HG03342 (cell line): Measurements from ENCODE around the gene PLB1.

ENCODE experiments used
- ATAC-seq: cut with Tn5 transposase; IDR thresholded peaks from one replicate; pipeline ENCODE4 v1.9.1; 2021; ENCODE audit warnings: mild to moderate bottlenecking, moderate library complexity; ENCODE audit not compliant: unreplicated experiment

PLB1 gene

DNA sequence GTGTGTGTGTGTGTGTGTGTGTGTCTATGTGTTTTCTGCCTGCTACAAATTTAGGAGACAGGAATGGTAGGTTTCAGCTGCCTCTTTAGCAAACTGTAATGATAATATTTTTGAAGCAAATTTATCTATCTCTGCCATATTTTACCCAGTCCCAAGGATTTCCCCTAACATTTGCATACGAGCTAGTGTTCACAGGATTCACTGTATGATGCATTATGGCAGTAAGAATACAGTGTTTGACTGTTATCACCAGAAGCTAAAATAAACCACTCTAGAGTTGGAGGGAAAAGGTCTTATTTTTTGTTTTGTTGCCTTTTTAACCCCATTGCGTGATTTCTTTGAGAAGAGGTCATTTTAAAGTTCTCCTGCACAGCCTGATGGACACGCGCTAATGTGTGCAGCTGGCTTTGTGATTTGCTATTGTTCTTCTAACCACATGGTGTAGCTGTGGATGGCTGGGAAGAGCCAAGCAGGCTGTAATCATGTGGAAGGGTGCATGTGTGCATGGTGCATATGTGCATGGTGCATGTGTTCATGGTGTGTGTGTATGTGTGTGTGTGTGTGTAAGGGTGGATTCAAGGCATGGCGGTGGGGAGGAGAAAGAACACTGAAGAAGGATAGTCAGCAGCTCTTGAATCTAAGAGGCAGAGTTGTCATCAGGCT, 62.4 kb downstream of the PLB1 start:
- no peak for ATAC-seq

- ATAC-seq: no peak
Measured at GRCh38 chr2:28558918-28559317, 63.1 kb downstream of the PLB1 start.

DNA sequence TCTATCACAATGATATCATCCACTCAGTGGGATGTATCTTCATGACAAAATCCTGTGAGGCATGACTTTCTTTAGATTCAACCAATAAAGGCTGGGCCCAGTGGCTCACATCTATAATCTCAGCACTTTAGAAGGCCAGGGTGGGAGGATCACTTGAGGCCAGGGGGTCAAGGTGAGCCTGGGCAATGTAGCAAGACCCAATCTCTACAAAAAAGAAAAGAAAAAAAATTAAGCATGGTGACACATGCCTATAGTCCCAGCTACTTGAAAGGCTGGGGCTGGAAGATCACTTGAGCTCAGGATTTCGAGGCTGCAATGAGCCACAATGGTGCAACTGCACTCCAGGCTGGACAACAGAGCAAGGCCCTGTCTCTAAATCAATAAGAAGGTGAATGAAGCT, 68.0 kb downstream of the PLB1 start:
- ATAC-seq: no peak

- no peak for ATAC-seq
Measured at GRCh38 chr2:28564346-28564745, 68.5 kb downstream of the PLB1 start.

GRCh38 chr2:28565033-28565432, 69.2 kb downstream of the PLB1 start:
- ATAC-seq: no peak

GRCh38 chr2:28565720-28566295, 69.9 kb downstream of the PLB1 start:
- no peak for ATAC-seq

GRCh38 chr2:28566521-28567041, 70.7 kb downstream of the PLB1 start:
- peak; percentile 97 for ATAC-seq

DNA sequence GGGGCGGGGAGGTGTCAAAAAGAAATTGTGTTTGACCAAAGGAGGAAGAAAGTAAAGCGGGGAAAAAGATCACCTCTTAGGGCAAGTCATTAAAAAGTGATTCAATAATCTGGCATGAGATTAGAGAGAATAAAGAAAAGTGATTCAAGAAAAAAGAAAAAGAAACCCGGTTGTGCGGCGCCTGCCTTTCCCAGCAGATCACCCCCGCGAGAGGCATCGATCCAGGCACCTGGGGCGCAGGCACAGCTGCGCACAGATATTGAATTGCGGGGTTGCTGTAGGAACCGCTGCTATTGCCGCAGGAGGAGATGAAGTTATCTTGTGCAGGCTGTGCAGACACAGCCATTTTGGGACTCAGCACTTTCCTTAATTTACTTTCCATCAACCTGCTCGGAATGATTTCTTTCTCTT, 71.2 kb downstream of the PLB1 start:
- no peak for ATAC-seq

- no peak for ATAC-seq
Measured at GRCh38 chr2:28568036-28568435, 72.2 kb downstream of the PLB1 start.

GRCh38 chr2:28568533-28568932, 72.7 kb downstream of the PLB1 start:
- no peak for ATAC-seq

DNA sequence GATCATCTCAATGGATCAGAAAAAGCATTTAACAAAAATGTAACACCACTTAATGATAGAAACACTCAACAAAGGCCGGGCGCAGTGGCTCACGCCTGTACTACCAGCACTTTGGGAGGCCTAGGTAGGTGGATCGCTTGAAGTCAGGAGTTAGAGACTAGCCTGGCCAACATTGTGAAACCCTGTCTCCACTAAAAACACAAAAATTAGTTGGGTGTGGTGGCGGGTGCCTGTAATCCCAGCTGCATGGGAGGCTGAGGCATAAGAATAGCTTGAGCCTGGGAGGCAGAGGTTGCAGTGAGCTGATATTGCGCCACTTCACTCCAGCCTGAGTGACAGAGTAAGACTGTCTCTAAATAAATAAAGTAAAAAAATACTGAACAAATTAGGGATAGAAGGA, 74.6 kb downstream of the PLB1 start:
- no peak for ATAC-seq

DNA sequence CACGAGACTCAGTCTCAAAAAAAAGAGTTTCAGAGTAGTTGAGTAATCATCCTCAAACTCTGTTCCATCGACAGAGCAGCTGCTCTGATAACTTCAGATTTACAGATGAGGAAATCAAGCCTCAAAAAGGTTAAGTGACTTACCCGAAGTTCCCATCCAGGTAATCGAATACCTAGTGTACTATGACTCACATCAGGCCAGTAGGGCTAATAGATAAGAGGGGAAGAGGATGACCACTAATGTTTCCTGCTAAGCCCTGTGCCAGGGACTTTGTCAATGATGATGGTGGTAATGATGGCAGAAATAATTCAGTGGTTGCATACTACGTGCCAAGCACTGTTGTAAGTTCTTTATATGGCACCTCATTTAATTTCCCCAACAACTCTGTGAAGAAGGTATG, 80.9 kb downstream of the PLB1 start:
- no peak for ATAC-seq

DNA sequence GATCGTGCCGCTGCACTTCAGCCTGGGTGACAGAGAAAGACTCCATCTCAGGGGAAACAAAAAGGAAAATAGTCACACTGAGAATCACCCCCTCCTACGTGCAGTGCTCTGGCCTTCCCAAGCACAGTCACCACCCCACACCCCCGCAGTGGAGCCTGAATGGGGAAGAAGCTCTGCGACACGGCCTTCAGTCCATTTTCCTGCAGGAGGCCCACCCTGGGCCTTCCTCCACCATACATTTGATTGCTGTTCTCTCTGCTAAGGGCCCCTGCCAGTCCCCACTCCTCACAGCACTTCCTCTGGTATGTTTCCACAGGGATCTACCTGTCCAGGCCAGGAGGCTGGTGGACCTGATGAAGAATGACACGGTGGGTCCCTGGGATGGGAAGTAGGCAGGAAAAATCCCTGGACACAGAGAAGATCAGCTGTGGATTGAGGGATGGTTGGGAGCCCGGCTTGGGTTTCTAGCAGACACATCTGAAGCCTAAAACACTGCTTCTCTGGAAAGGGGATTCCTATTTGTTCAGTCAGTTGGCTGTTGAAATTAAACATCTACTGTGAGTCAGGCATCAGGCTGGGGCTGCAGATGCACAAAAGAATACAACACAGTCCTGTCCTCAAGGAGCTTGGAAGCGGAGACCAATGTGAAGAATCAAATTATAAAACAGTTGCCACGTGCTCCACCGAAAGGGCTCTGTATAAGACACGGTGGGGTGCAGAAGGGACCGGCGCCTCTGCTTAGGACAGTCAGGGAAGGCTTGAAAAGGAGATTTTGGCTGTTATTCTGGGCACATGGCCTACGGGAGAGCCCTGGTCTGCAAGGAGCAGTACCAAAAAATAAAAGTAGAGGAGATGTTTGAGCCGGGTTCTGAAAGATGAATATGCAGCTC, 82.2 kb downstream of the PLB1 start:
- no peak for ATAC-seq

GRCh38 chr2:28578774-28579173, 82.9 kb downstream of the PLB1 start:
- ATAC-seq: no peak

- ATAC-seq: no peak
Measured at GRCh38 chr2:28579606-28580005, 83.7 kb downstream of the PLB1 start.

DNA sequence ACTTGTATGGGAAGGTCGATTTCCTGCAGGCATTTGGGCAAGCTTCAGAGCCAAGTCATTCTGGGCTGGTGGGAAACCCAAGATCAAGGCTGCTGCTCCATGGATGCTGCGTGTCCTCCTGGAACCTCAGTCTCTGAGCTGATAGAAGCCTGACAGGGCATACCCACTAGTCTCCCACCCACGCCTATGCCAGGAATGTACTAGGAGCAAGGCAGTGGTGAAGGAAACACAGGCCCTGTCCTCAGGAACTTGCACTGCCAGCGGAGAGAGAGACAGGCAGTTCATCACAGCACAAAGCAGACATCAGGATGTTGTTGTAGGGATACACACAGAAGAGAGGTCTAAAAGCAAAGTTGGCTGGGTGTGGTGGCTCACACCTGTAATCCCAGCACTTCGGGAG, 84.2 kb downstream of the PLB1 start:
- ATAC-seq: no peak

GRCh38 chr2:28581312-28581711, 85.5 kb downstream of the PLB1 start:
- no peak for ATAC-seq

GRCh38 chr2:28582152-28582551, 86.3 kb downstream of the PLB1 start:
- no peak for ATAC-seq

DNA sequence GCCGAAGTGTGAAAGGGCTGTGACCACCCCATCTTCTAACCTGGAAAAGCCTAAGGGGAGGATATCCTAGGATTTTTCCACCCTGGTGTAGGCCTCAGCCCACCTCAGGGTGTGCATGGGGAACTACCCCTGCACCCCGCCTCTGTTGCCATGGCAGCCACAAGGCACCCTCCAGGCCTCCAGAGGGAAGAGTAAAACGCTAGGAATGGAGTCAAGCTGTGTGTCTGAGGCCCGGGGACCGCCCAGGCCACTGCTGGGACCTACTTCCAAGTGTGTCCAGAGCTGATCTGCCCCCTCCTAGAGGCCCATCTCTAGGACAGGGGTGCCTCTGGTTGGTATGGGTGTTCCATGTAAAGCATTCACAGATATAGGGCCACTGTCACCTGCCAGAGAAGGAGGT, 86.7 kb downstream of the PLB1 start:
- no peak for ATAC-seq

DNA sequence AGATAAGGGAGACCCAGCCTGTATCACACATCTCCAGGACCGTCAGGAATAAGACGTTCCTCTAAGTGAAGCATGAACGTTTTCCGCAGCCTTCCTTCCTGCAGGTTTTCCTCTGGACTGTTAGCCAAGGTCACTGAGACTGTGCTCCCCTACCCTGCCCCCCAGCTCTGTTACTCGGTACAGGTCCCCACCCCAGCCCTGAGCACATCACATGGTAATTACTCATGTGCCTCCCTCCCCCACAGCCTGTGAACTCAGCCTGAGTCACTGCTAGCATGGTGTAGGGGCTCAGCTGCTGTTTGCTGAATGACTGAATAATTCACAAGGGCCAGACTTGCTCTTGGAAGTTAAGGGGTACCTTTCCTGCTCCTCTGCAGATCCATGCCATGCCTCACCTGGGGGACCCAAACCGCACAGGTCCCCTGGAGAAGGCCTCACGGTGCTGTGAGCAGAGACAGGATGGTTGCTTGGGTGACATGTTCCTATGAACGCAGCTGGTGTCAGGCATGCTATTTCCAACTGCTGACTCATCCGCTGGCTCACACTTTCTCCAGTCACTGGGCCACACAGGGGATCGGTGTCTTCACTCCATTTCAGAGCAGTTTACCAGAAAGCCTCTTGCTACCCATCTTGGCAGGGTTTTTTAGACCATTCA, 88.2 kb downstream of the PLB1 start:
- ATAC-seq: no peak

- no peak for ATAC-seq
Measured at GRCh38 chr2:28586867-28587266, 91.0 kb downstream of the PLB1 start.
